HG02840 (cell line): Measurements from ENCODE around the gene MORN3.
"Not testable (repeated sequence)": the region's sequence is repeated elsewhere in the genome, so short reads cannot be mapped to it uniquely, and the experiment has no call there.

ENCODE experiments used
- ATAC-seq: cut with Tn5 transposase; IDR thresholded peaks from one replicate; pipeline ENCODE4 v1.9.1; 2021; ENCODE audit warnings: mild to moderate bottlenecking, moderate library complexity, moderate number of reproducible peaks; ENCODE audit not compliant: unreplicated experiment, low FRiP score

Gene MORN3

DNA sequence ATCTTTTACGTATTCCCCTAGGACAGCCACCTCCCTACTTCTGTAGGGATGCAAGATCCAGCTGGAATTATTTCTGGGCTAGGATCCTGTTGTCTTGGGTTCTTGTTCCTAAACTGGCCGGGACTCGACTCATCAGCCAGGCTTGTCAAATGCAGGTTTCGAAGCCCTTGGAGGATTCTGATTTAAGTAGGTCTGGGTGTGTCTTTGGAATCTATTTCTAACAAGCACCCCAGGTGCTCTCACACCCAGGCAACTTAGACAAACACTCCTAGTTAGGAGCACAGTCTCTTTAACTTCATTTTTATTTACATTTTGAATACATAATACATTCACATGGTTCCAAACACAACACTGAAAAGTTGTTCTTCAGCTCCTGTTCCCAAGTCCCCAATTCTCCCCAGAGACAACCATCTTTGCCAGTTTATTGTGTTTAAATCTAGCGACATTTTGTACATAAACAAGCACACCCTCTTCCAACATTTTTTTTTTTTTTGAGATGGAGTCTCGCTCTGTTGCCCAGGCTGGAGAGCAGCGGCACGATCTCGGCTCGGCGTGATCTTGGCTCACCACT lies 20.9 kb downstream of the MORN3 start:
- ATAC-seq, result no peak

DNA sequence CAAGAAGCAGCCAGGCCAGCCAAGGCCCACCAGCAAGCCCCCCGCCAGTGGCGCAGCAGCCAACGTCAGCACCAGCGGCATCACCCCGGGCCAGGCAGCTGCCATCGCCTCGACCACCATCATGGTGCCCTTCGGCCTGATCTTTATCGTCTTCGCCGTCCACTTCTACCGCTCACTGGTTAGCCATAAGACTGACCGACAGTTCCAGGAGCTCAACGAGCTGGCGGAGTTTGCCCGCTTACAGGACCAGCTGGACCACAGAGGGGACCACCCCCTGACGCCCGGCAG lies 28.2 kb downstream of the MORN3 start:
- ATAC-seq, result no peak

DNA sequence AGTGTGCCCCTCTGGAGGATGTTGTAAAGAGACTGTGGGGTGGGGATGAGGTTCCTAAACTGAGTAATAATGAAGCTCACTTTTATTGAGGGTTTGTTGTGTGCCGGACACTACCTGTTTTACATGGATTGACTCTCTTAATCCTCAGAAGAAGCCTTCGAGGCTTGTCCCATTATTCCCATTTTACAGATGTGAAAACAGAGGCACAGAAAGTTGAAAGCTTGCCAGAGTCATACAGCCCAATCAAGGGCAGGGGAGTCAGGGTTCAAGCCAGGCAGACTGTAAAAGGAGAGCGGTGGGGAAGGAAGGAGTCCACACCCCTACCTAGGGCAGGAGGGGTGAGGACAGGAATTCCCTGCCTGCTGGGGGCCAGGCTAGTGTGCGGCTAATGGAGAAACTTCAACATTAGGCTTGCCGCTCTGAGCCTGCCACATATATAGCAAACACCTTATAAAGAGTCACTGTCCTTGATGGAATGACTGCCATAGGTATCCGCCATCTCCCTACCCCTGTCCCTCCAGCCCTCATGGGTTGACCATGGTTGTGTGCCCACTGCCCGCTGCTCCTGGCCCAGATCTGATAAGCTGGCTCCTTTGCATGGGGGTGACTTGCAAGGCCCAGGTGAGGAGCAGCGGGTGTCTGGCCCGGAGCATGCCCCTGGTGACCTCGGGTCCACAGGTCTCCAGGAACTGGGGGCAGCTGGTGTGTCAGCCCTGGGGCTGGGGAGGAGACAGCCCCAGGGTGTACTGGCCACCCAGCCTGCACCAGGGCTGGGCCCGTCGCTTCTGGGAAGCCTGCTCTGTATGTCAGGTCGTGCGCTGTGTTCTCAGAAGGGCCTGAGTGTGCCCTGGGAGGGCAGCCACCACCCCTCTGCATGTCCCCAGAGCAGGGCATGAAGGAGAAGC lies 30.9 kb downstream of the MORN3 start:
- no peak for ATAC-seq

DNA sequence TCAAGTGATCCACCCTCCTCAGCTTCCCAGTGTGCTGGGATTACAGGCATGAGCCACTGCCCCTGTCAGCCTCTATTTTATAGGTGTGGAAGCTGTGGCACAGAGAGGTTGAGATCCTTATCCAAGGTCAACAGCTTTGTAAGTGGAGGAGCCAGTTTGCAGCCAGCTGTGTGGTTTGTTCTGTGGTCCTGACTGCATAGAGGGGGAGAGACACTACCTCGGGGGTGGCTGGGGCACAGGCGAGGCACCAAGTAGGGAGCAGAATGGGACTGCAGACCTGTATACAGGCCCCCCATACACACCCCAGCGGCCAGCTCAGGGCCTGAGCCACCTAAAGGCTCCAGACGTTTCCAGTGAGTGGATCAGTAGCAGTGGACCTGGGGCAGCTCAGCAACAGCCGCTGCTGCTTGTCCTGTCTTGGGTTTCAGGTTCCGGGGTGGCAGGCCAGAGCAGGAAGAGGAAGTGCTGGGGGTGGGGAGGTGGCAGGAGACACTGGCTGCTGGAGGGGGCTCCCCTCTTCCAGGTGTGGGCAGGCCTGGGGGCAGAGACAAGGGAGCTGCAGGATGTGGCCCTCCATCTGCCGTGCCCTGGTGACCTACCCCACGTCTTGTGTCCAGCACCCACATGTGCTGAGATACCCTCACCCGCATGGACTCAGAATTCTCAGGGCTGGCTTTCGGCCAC lies 32.1 kb downstream of the MORN3 start:
- no peak for ATAC-seq

DNA sequence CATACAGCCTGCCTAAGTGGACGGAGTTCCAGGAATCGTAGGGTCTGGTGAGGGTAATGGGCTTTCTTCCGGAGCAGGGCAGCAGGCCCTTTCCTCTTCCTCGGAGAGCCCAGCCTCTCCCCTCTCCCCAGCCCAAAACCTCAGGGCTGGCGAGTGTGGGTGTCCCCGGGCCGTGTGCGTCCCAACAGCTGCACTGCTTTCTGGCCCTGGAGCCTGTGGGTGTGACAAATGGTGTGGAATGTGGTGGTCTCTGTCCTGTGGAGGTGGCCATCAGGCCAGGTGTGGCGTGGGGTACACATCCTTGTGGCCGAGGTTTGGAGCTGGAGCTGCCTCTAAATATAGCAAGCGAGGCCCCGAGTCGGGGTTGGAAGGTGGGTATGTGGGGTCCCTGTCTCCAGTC lies 34.6 kb downstream of the MORN3 start:
- no peak for ATAC-seq

DNA sequence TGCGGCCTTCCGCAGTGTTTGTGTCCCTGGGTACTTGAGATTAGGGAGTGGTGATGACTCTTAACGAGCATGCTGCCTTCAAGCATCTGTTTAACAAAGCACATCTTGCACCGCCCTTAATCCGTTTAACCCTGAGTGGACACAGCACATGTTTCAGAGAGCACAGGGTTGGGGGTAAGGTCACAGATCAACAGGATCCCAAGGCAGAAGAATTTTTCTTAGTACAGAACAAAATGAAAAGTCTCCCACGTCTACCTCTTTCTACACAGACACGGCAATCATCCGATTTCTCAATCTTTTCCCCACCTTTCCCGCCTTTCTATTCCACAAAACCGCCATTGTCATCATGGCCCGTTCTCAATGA lies 35.6 kb downstream of the MORN3 start:
- not testable (repeated sequence) for ATAC-seq

DNA sequence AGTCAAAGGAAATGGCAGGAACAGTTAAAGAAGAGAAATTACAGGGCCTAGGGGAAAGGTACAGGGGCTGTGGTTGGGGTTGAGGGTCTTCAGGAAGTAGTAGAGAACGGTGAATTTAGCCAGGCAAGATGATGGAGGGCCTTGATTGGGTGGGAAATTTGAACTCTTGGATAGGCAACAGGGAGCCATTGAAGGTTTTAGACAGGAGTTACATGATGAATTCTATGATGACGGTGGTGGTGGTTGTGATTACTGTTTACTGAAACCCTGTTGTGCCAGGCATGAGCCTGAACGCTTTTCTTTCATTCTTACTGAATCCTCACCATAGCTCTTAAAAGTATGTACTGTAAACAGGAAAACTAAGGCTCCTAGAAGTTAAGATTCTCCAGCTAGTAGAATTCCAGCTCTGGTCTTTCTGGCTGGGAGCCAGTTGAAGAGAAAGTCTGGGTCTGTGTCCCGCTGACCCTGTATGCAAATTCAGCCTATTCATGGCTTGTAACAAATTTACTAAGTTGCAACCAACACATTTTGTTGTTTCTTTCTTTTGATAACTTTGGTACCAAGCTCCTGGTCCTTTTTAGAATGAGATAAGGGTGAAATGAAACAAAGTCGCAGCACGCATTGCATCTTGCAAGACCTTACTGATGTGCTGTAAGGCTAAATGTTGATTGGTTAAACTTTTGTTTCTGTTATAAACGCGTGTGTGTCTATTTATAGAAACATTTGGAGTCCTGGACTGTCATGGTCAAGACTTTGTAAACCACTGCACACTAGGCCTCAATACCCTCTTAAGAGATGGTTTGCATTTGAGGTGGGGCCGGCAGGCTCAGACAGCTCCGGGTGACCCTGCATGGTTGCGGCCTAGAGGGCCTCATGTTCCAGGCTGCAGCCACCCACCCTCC lies 37.1 kb downstream of the MORN3 start:
- ATAC-seq, result no peak

DNA sequence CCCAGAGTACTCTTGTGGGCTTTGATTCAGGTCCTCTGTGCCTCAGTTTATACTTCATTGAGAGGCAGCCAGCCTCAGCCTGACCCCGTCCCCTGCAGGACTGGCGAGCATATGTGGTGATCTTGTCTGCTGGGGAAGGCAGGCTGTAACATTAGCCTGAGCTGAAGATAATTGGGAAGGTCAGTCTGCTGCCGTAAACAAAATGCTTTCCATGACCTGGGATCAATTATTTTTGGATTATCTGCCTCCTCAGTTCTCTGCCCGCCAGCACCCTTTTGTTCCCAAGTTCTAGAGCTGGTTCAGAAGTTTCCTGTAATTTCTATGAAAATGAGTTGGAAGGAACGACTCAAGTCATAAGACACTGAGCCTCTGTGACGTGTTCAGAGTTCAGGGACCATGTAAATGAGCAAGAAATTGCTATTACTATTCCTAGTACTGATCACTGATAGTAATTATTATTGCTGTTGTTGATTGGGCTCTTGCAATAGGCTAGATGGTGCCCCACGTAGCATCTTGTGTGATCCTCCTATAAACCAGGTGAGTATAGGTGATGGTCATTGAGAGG lies 38.6 kb downstream of the MORN3 start:
- ATAC-seq, result no peak

DNA sequence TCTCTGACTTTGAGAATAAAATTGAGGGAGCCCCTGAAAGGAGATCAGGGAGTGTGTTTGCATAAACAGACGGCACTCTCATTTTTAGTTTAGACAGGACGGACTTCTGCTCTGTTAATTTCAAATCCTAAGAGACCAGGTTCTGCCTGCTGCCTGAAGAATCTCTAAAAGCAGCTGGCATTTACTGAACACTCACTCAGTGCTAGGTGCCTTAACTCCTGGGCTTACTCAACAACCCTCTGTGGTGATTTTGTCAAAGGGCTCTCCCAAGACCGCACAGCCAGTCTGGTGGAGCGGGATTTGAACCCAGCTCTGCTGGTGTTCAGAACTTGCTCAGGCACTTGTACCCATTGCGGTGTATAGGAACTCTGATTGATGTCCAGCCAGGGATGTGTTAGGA lies 40.9 kb downstream of the MORN3 start:
- no peak for ATAC-seq

DNA sequence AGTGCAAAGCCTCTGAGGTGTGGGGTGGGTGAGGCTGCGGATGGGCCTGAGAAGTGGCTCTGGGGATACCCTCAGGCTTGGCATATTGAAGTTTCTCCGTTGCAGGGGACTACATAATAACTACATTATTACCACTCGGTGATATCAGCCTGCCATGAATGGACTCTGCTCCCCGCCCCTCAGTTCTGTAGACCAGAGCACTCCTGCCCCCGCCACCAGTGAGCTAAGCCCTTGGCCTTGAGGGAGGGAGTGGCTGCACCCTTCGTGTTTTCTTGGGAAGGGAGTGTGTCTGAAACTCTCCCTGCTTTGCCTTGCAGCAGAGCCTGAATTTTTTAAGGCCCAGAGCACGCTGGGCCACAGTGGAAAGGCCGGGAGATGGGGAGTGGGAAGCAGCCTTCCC lies 41.4 kb downstream of the MORN3 start:
- ATAC-seq, result no peak

DNA sequence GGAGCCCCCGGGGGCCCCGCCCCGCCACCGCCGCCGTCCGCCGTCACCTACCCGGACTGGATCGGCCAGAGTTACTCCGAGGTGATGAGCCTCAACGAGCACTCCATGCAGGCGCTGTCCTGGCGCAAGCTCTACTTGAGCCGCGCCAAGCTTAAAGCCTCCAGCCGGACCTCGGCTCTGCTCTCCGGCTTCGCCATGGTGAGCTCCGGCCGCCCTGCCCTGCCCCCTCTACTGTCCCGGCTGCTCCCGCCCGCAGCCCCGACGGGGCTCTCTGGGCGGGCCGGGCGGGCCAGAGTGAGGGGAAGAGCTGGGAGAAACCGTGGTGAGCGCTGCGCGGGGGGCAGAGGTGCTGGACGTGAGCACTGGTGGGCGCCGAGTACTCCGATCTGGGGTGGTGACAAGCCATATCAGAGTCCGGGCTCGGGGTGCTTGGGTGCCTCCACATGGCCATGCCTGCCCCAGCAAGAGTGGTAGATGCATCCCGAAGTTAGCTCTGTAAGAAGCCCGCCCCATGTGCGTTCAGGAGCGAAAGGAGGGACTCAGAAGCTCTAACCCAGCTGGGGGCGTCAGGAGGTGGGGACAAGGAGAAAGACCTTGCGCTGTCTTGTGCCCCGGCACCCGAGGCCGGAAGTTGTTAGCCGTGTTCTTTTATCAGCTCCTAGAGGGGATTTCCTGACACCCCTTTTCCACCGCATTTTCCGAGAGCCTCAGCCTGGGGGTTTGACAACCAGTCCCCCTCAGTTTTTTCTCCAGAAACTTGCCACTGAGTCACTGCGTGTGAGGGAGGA lies 42.4 kb downstream of the MORN3 start:
- peak; percentile 27 for ATAC-seq

DNA sequence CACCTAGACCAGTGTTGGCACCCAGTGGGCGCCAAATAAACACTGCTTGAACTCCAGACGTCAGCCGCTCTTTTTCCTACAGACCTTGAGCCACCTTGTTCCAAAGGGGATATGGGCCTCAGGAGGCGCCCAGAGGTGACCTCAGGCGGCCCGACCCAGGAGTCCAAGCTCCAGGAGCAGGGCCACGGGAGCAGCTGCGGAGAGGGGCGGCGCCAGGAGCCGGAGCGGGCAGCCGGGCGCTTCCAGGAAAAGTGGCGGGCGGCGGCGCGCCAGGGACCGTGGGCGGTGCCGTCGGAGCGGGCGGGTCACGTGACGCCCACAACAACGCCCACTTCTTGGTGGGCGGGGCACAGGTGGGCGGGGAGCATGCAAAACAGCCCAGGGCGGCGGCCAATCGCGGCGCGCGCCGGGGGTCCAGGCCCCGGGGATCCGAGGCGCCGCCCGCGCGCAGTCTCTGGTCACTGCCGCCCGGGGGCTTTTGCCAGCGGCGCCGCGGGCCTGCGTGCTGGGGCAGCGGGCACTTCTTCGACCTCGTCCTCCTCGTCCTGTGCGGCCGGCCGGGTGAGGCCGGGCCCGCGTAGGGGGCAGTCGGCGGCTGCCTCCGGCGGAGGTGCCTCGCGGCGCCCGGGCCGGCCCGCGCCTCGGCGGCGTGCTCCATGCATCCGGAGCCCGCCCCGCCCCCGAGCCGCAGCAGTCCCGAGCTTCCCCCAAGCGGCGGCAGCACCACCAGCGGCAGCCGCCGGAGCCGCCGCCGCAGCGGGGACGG lies 43.2 kb downstream of the MORN3 start, which contains the start of gene ORAI1:
TSS of gene ORAI1 (plus strand) at position 444 of the 766 bp plus-strand sequence.
- ATAC-seq, result peak; percentile 69

DNA sequence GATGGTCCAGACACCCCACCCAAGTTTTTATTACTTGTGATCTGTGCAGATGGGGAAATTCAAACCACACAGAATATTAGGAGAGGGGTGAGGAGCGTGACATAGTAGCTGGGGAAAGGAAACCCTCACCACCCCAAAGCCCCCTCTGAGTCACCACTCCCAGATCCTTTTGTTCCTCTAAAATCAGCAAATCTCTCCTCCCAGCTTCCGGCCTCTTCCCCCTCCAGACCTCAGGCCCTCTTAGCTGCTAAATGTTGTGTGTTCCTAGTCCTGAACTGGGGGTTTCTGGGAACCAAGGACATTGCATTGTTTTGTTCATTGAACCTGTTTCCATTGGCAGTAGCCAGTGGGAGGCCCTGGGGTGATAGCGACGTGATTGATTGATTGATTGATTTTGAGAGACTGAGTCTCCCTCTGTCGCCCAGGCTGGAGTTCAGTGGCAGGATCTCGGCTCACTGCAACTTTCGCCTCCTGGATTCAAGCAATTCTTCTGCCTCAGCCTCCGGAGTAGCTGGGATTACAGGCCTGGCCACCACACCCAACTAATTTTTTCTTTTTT lies 49.0 kb downstream of the MORN3 start:
- no peak for ATAC-seq

DNA sequence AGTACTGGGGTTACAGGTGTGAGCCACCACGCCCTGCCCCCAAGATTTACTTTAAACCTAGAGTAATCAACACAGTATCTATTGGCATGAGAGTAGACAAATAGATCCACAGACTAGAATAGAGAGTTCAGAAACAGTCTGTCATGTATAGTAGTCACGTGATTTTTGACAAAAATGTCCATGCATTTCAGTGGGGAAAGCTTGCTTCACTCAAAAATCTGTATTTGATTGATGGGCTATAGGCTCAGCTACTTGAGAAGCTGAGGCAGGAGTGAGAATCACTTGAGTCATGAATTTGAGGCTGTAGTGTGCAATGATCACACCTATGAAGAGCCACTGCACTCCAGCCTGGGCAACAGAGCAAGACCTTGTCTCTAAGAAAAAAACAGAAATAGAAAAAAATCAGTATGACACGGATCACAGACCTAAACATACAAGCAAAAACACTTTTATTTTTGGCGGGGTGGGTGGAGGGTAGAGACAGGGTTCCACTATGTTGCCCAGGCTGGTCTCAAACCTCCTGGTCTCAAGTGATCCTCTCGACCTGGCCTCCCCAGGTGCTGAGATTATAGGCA lies 50.7 kb downstream of the MORN3 start:
- ATAC-seq, result no peak

DNA sequence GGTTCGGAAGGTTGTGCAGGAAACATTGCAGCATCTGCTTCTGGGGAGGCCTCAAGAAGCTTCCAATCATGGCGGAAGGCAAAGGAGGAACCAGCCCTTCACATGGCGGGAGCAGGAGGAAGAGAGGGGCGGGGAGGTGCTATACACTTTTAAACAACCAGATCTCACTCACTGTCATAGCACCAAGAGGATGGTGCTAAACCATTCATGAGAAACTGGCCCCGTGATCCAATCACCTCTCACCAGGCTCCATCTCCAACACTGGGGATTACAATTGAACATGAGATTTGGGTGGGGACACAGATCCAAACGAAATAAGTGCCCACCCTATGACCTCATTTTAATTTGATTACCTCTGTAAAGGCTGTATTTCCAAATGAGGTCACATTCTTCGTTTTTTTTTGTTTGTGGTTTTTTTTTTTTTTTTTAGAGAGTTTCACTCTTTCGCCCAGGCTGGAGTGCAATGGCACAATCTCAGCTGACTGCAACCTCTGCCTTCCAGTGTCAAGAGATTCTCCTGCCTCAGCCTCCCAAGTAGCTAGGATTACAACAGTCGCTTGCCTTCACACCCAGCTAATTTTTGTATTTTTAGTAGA lies 54.5 kb downstream of the MORN3 start:
- ATAC-seq, result no peak

DNA sequence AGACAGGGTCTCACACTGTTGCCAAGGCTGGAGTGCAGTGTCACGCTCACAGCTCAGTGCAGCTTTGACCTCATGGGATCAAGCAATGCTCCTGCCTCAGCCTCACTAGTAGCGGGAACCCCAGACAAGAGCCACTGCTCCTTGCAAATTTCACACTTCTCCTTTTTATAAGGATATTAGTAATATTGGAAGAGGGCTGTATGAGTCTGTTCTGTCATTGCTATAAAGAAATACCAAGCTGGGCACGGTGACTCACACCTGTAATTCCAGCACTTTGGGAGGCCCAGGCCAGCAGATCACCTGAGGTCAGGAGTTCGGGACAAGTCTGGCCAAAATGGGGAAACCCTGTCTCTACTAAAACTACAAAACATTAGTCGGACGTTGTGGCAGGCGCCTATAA lies 56.0 kb downstream of the MORN3 start:
- ATAC-seq, result no peak

DNA sequence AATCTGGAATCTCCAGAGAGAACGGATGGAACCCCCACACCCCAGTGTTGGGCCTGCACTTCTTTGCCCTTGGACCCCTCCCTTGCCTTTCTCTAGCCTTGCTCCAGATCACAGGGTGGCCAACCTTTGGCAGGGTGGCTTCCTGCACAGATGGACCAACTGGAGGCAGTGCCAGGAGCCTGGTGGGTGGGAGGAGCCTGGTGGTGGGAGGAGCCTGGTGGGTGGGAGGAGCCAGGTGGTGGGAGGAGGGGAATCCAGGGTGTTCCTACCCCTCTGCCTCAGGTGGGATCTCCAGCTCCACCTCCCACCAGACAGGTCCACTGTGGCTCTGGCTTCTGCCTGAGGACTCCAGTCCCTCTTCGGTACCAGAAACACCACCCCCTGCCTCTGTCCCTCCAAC lies 58.1 kb downstream of the MORN3 start:
- no peak for ATAC-seq
